Measurements from ENCODE around the gene CCDC85A. TPM values are rescaled to one million over a fixed set of nuclear protein-coding genes. Genes with fewer than 3 reads are reported as not detected.

CCDC85A gene
- total and polyA plus RNA-seq, 8 donors: 0.20 to 0.62 (median 0.31) TPM

- FAIRE-seq: no peak
- ATAC-seq: no peak
- H3K27ac ChIP-seq: no peak overlapping the region
- H3K4me1 ChIP-seq: no peaks in the 10 kb centered on the region
- no peak overlapping the region for H3K4me3 ChIP-seq
- intact Hi-C loops (cut with DNase I): no loop called here
- 58 to 59% methylated on average over 3 of the region's 3 CpGs for WGBS, 2 donors
- H3K27me3 ChIP-seq: no peaks in the 10 kb centered on the region
- H3K9me3 ChIP-seq: no peaks in the 10 kb centered on the region
- no peak for TF ChIP-seq CTCF (IDR thresholded peaks at IDR 0.05)
- no peaks in the 10 kb centered on the region for H3K36me3 ChIP-seq
- no peak for DNase-seq
Measured at GRCh38 chr2:56295666-56296065, 111.9 kb downstream of the CCDC85A start.

GRCh38 chr2:56297671-56298070 is 113.9 kb downstream of the CCDC85A start:
- WGBS, 2 donors: 71 to 80% methylated on average over 3 of the region's 3 CpGs
- Histone ChIP-seq H3K4me3 (no peak overlapping the region), H3K27ac (no peak overlapping the region), H3K4me1 (no peaks in the 10 kb centered on the region), H3K27me3 (no peaks in the 10 kb centered on the region), H3K36me3 (no peaks in the 10 kb centered on the region), H3K9me3 (no peaks in the 10 kb centered on the region)
- ATAC-seq: no peak
- TF ChIP-seq CTCF (IDR thresholded peaks at IDR 0.05): no peak
- peak in 1 of 6 donors; percentile 8 for DNase-seq
- intact Hi-C loops (cut with DNase I): no loop called here
- FAIRE-seq: no peak

GRCh38 chr2:56299171-56299691 is 115.4 kb downstream of the CCDC85A start:
- H3K9me3 ChIP-seq: no peaks in the 10 kb centered on the region
- H3K36me3 ChIP-seq: no peaks in the 10 kb centered on the region
- H3K27ac ChIP-seq: no peak overlapping the region
- no peak overlapping the region for H3K4me3 ChIP-seq
- ATAC-seq (no peak), DNase-seq (no peak), FAIRE-seq (no peak)
- H3K27me3 ChIP-seq: no peaks in the 10 kb centered on the region
- no peak for TF ChIP-seq CTCF (IDR thresholded peaks at IDR 0.05)
- 63 to 84% methylated on average over 3 of the region's 3 CpGs for WGBS, 2 donors
- no peaks in the 10 kb centered on the region for H3K4me1 ChIP-seq
- intact Hi-C loops (cut with DNase I): no loop called here

- no peak for TF ChIP-seq CTCF (IDR thresholded peaks at IDR 0.05)
- H3K4me1 ChIP-seq: no peaks in the 10 kb centered on the region
- H3K4me3 ChIP-seq: no peak overlapping the region
- FAIRE-seq: no peak
- 59 to 68% methylated on average over 4 of the region's 4 CpGs for WGBS, 2 donors
- H3K27me3 ChIP-seq: peaks cover 0 to 3% (median 0%) of the 10 kb centered on the region in 4 donors
- no peak for ATAC-seq
- intact Hi-C loops (cut with DNase I): no loop called here
- no peak overlapping the region for H3K27ac ChIP-seq
- no peaks in the 10 kb centered on the region for H3K9me3 ChIP-seq
- no peak for DNase-seq
- no peaks in the 10 kb centered on the region for H3K36me3 ChIP-seq
Measured at GRCh38 chr2:56309626-56310170, 125.9 kb downstream of the CCDC85A start.

- no peaks in the 10 kb centered on the region for H3K36me3 ChIP-seq
- DNase-seq (no peak), ATAC-seq (peak in 2 of 4 donors; percentile 54 to 75), FAIRE-seq (no peak)
- intact Hi-C loops (cut with DNase I): no loop called here
- no peaks in the 10 kb centered on the region for H3K27me3 ChIP-seq
- no peak for TF ChIP-seq CTCF (IDR thresholded peaks at IDR 0.05)
- 4 to 16% methylated on average over 1 of the region's 1 CpG for WGBS, 2 donors
- no peak overlapping the region for H3K27ac ChIP-seq
- H3K4me3 ChIP-seq: no peak overlapping the region
- H3K4me1 ChIP-seq: no peaks in the 10 kb centered on the region
- H3K9me3 ChIP-seq: no peaks in the 10 kb centered on the region
Measured at GRCh38 chr2:56313500-56313921, 129.7 kb downstream of the CCDC85A start.
